ENCODE results near the gene MSANTD1. TPM values are rescaled to one million over a fixed set of nuclear protein-coding genes. Genes with fewer than 3 reads are reported as not detected.

Gene MSANTD1
- 0.06 to 0.15 TPM (median 0.08 TPM) in 5 replicates for total RNA-seq (2022; extraction: Qiagen RNA extraction; ENCODE audit: low read depth)

GRCh38 chr4:3248811-3249661 lies at the start of gene MSANTD1:
TSS of gene MSANTD1 (plus strand) at chr4:3249159. CDS start at chr4:3249223, 64 bp downstream.

GRCh38 chr4:3292571-3293400 lies 43.8 kb downstream of the MSANTD1 start, which contains the start of gene RGS12:
TSS of gene RGS12 (plus strand) at chr4:3293021. CDS start at chr4:3316171, 23,150 bp downstream.

Other genes with a start within 250 kb of the MSANTD1 start
- not detected in 5 replicates for gene HTT-AS, start 174.6 kb upstream of the MSANTD1 start, total RNA-seq (2022; extraction: Qiagen RNA extraction; ENCODE audit: low read depth)
- 12.6 to 17.0 TPM (median 13.2 TPM) in 5 replicates for gene HTT, start 174.5 kb upstream of the MSANTD1 start, total RNA-seq (2022; extraction: Qiagen RNA extraction; ENCODE audit: low read depth)
- gene RGS12, start 43.9 kb downstream of the MSANTD1 start, total RNA-seq (2022; extraction: Qiagen RNA extraction; ENCODE audit: low read depth) = 10.3 to 13.3 TPM (median 11.0 TPM) in 5 replicates
- 0.07 to 0.32 TPM (median 0.13 TPM) in 4 of 5 replicates, not detected in the other for gene HGFAC, start 192.8 kb downstream of the MSANTD1 start, total RNA-seq (2022; extraction: Qiagen RNA extraction; ENCODE audit: low read depth)
- 0.27 to 1.1 TPM (median 0.44 TPM) in 5 replicates for gene DOK7, start 214.1 kb downstream of the MSANTD1 start, total RNA-seq (2022; extraction: Qiagen RNA extraction; ENCODE audit: low read depth)